HepG2 (cell line): ENCODE data around the gene UBE2Q1. TPM values are rescaled to one million over a fixed set of nuclear protein-coding genes. Genes with fewer than 3 reads are reported as not detected.

Experiments
- CREM ChIP-seq, 2 experiments: sonication (generic) in 1 of 2; formaldehyde crosslinking in 1 of 2; IDR thresholded peaks; 2 replicates each; pipeline versions ENCODE4 v1.4.0 to v1.6.1; 2016 to 2020; ENCODE audit warnings: antibody characterized with exemption in 1 of 2, mild to moderate bottlenecking in 1 of 2, missing genetic modification reagents in 1 of 2
- FOXM1 ChIP-seq: sonication (generic); formaldehyde crosslinking; IDR thresholded peaks from 2 replicates; pipeline ENCODE4 v1.5.0; 2020; ENCODE audit warnings: missing genetic modification reagents
- GTF3A ChIP-seq: sonication (generic); formaldehyde crosslinking; conservative IDR thresholded peaks from 2 replicates; pipeline ENCODE4 v1.4.0; 2020; ENCODE audit warnings: mild to moderate bottlenecking, missing genetic modification reagents
- IKZF1 ChIP-seq: fragments of 450-650 bp; IDR thresholded peaks from 2 replicates; pipeline ENCODE4 v1.7.1; 2016
- MTF2 ChIP-seq: sonication (generic); formaldehyde crosslinking; IDR thresholded peaks from 2 replicates; pipeline ENCODE4 v1.5.0; 2020; ENCODE audit warnings: missing genetic modification reagents, borderline replicate concordance
- PATZ1 ChIP-seq: sonication (generic); formaldehyde crosslinking; IDR thresholded peaks from 2 replicates; pipeline ENCODE4 v1.4.0; 2020; ENCODE audit warnings: missing genetic modification reagents
- PRDM15 ChIP-seq: sonication (generic); formaldehyde crosslinking; IDR thresholded peaks from 2 replicates; pipeline ENCODE4 v1.4.0; 2020; ENCODE audit warnings: missing genetic modification reagents
- TARDBP ChIP-seq: sonication (generic); formaldehyde crosslinking; IDR thresholded peaks from 2 replicates; pipeline ENCODE4 v1.8.0; 2022; ENCODE audit warnings: mild to moderate bottlenecking, missing genetic modification reagents
- TBX2 ChIP-seq: sonication (generic); formaldehyde crosslinking; IDR thresholded peaks from 2 replicates; pipeline ENCODE4 v1.5.0; 2020; ENCODE audit warnings: missing genetic modification reagents, mild to moderate bottlenecking, borderline replicate concordance
- TBX3 ChIP-seq: fragments of 450-650 bp; IDR thresholded peaks from 2 replicates; pipeline ENCODE4 v1.6.1; 2017; ENCODE audit warnings: antibody characterized with exemption, mild to moderate bottlenecking, inconsistent platforms, borderline replicate concordance
- TMF1 ChIP-seq: sonication (generic); formaldehyde crosslinking; IDR thresholded peaks from 2 replicates; pipeline ENCODE4 v1.8.1; 2022; ENCODE audit warnings: low read depth, missing genetic modification reagents
- ZBTB44 ChIP-seq: sonication (generic); formaldehyde crosslinking; IDR thresholded peaks from 2 replicates; pipeline ENCODE4 v1.4.0; 2020; ENCODE audit warnings: missing genetic modification reagents
- ZKSCAN1 ChIP-seq: fragments of 150-350 bp; IDR thresholded peaks from 2 replicates; pipeline ENCODE4 v1.6.1; 2014; ENCODE audit warnings: low read length
- ZNF205 ChIP-seq: IDR thresholded peaks from 2 replicates; pipeline ENCODE4 v1.6.1; 2018; ENCODE audit warnings: missing biosample characterization, missing genetic modification reagents
- ZNF264 ChIP-seq: sonication (generic); formaldehyde crosslinking; IDR thresholded peaks from 2 replicates; pipeline ENCODE4 v1.4.0; 2020; ENCODE audit warnings: missing genetic modification reagents
- ZNF460 ChIP-seq: sonication (generic); formaldehyde crosslinking; IDR thresholded peaks from 2 replicates; pipeline ENCODE4 v1.5.1; 2020; ENCODE audit warnings: missing genetic modification reagents, mild to moderate bottlenecking, borderline replicate concordance
- ZNF660 ChIP-seq: sonication (generic); formaldehyde crosslinking; IDR thresholded peaks from 2 replicates; pipeline ENCODE4 v1.5.1; 2020; ENCODE audit warnings: mild to moderate bottlenecking, low read depth, missing genetic modification reagents, borderline replicate concordance
- polyA plus RNA-seq, 8 experiments: library from polyadenylated mRNA; depleted of rRNA in 3 of 8; stranded (reverse) in 7 of 8; unstranded in 1 of 8; fragments of >200 nt; fragmentation: Illumina TruSeq in 4 of 8; extraction: Trizol in 4 of 8; gene quantifications; 2 replicates each; pipeline versions ENCODE4 v1.2.1 to v1.2.3, GENCODE V29; 2011 to 2016; ENCODE audit warnings: low read depth in 4 of 8, missing spikeins in 1 of 8, mixed read lengths in 1 of 8; ENCODE audit not compliant: insufficient read depth in 1 of 8
- total RNA-seq, 5 experiments: library from RNA; depleted of rRNA; stranded (reverse); fragments of >200 nt; fragmentation: Illumina TruSeq; extraction: Trizol; gene quantifications; 2 replicates each; pipeline ENCODE4 v1.2.3, GENCODE V29; 2016; ENCODE audit warnings: low read depth in 1 of 5
- TF ChIP-seq, protein P1 (sequence below): IDR thresholded peaks from 2 replicates; pipeline ENCODE4 v1.6.1; 2016; ENCODE audit warnings: missing biosample characterization, missing genetic modification reagents, low read depth
- TF ChIP-seq, protein P2 (sequence below): IDR thresholded peaks from 2 replicates; pipeline ENCODE4 v1.6.1; 2018; ENCODE audit warnings: missing genetic modification reagents, mild to moderate bottlenecking, missing compliant biosample characterization

UBE2Q1 gene
- total and polyA plus RNA-seq, 2 of the 13 experiments (the other 11 are each of a cell fraction or from before 2014, with no cell fraction given) = 11.7 to 41.7 TPM

- TF ChIP-seq, protein P1, sequence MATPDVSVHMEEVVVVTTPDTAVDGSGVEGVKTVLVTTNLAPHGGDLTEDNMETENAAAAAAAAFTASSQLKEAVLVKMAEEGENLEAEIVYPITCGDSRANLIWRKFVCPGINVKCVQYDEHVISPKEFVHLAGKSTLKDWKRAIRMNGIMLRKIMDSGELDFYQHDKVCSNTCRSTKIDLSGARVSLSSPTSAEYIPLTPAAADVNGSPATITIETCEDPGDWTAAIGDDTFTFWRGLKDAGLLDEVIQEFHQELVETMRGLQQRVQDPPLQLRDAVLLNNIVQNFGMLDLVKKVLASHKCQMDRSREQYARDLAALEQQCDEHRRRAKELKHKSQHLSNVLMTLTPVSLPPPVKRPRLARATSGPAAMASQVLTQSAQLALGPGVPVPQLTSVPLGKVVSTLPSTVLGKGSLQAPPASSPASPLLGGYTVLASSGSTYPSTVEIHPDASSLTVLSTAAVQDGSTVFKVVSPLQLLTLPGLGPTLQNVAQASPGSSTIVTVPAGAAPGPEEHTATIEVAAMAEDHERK (CRISPR knock-in tag) = no peak
- peak; percentile 70; the same call in 1 of the 2 replicates for TF ChIP-seq TARDBP
- peak; percentile 98 for TF ChIP-seq TMF1 (CRISPR knock-in tag)
- no peak for TF ChIP-seq ZKSCAN1
- peak; percentile 81 for TF ChIP-seq PATZ1
- TF ChIP-seq, protein P2, sequence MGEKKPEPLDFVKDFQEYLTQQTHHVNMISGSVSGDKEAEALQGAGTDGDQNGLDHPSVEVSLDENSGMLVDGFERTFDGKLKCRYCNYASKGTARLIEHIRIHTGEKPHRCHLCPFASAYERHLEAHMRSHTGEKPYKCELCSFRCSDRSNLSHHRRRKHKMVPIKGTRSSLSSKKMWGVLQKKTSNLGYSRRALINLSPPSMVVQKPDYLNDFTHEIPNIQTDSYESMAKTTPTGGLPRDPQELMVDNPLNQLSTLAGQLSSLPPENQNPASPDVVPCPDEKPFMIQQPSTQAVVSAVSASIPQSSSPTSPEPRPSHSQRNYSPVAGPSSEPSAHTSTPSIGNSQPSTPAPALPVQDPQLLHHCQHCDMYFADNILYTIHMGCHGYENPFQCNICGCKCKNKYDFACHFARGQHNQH (CRISPR knock-in tag) = peak; percentile 78; the same call in 1 of the 2 replicates
- peak; percentile 91 for TF ChIP-seq TBX2 (CRISPR knock-in tag)
- TF ChIP-seq ZNF460 (CRISPR knock-in tag) = no peak
- TF ChIP-seq IKZF1 = no peak
- no peak for TF ChIP-seq CREM (IDR thresholded peaks at IDR 0.05)
- TF ChIP-seq CREM (CRISPR knock-in tag; IDR thresholded peaks at IDR 0.05) = no peak
- peak; percentile 84; the same call in 1 of the 2 replicates for TF ChIP-seq ZNF205
- TF ChIP-seq GTF3A (CRISPR knock-in tag) = no peak
- TF ChIP-seq ZNF660 = no peak
- peak; percentile 89; the same call in 1 of the 2 replicates for TF ChIP-seq MTF2
- TF ChIP-seq ZNF264 = no peak
- TF ChIP-seq FOXM1 (CRISPR knock-in tag) = 0 out of 2 replicates have a peak, but pooled peaks have one; percentile 42
- no peak for TF ChIP-seq TBX3
- TF ChIP-seq PRDM15 (CRISPR knock-in tag) = peak; percentile 76
- TF ChIP-seq ZBTB44 (CRISPR knock-in tag) = peak; percentile 97
Measured at GRCh38 chr1:154567386-154568156, 9.1 kb upstream of the UBE2Q1 start, which contains the start of gene CHRNB2 (continued).
